ENCODE results near the gene TAS2R60.

- no peak for TF ChIP-seq EP300 (conservative IDR thresholded peaks at IDR 0.05; ENCODE audit: poor library complexity, severe bottlenecking)
- TF ChIP-seq CTCF (IDR thresholded peaks at IDR 0.05; ENCODE audit: poor library complexity, severe bottlenecking), result no peak
- TF ChIP-seq EZH2 (IDR thresholded peaks at IDR 0.05; ENCODE audit: borderline replicate concordance, insufficient read depth, low read length, poor library complexity, severe bottlenecking), result no peak
- TF ChIP-seq POLR2AphosphoS5 (IDR thresholded peaks at IDR 0.05), result no peak
- no peak for TF ChIP-seq MXI1 (conservative IDR thresholded peaks at IDR 0.05; ENCODE audit: poor library complexity, severe bottlenecking)
- TF ChIP-seq REST (IDR thresholded peaks at IDR 0.05; ENCODE audit: borderline replicate concordance), result no peak
- no peak for TF ChIP-seq TAF1 (IDR thresholded peaks at IDR 0.05; ENCODE audit: low read depth)
- no peak for TF ChIP-seq RAD21 (conservative IDR thresholded peaks at IDR 0.05)
Observed at GRCh38 chr7:143399151-143399550, 44.1 kb upstream of the TAS2R60 start.
